PC-9 (cell line): ENCODE data around the gene USP13. TPM values are rescaled to one million over a fixed set of nuclear protein-coding genes. Genes with fewer than 3 reads are reported as not detected.

Experiments used
- BruUV-seq: library from RNA; stranded (reverse); fragments of 400-500 nt; replicated peaks from 2 replicates; lab custom pipeline; 2021; lab: Mats Ljungman, UMichigan
- CTCF ChIA-PET: fragments of 300-600 bp; sonication (Branson Sonifier 250); formaldehyde crosslinking; loops from one replicate; lab custom pipeline; 2022; ENCODE audit warnings: antibody characterized with exemption; lab: Charles Lee
- POLR2A ChIA-PET: fragments of 300-600 bp; sonication (Branson Sonifier 250); formaldehyde crosslinking; loops from one replicate; lab custom pipeline; 2022; ENCODE audit warnings: antibody characterized with exemption; ENCODE audit not compliant: unreplicated experiment; lab: Charles Lee
- DNase-seq, 2 experiments: peaks; one replicate each; pipeline versions ENCODE4 v3.0.0 to v3.0.0-alpha.2; 2015 to 2022; ENCODE audit warnings: mixed read lengths in 1 of 2
- H2AFZ ChIP-seq: fragments of 200-600 bp; sonication (generic); 2 replicates; pipeline ENCODE4 v1.8.1; 2017; ENCODE audit warnings: antibody characterized with exemption
- H3F3A ChIP-seq: fragments of 200-600 bp; sonication (generic); 2 replicates; pipeline ENCODE4 v1.8.1; 2017; ENCODE audit warnings: antibody characterized with exemption, mild to moderate bottlenecking, low read depth; ENCODE audit not compliant: insufficient read depth
- H3K27ac ChIP-seq: fragments of 200-600 bp; sonication (generic); 2 replicates; pipeline ENCODE4 v1.6.1; 2016; ENCODE audit warnings: mixed run types
- H3K27me3 ChIP-seq: fragments of 200-600 bp; sonication (generic); 2 replicates; pipeline ENCODE4 v1.6.1; 2016; ENCODE audit warnings: low read depth, mixed run types; ENCODE audit not compliant: insufficient read depth
- H3K36me3 ChIP-seq: fragments of 200-600 bp; sonication (generic); 2 replicates; pipeline ENCODE4 v1.6.1; 2016; ENCODE audit warnings: low read depth, mixed run types
- H3K4me1 ChIP-seq: fragments of 200-600 bp; sonication (generic); replicated peaks from 2 replicates; pipeline ENCODE4 v1.6.1; 2016; ENCODE audit warnings: mixed run types; ENCODE audit not compliant: insufficient read depth
- H3K4me2 ChIP-seq: fragments of 200-600 bp; sonication (generic); 2 replicates; pipeline ENCODE4 v1.6.1; 2017; ENCODE audit warnings: mixed run types
- H3K4me3 ChIP-seq: fragments of 200-600 bp; sonication (generic); 2 replicates; pipeline ENCODE4 v1.6.1; 2016; ENCODE audit warnings: mixed run types
- H3K79me2 ChIP-seq: fragments of 200-600 bp; sonication (generic); 2 replicates; pipeline ENCODE4 v1.6.1; 2017; ENCODE audit warnings: low read depth, mixed run types
- H3K9me2 ChIP-seq: fragments of 200-600 bp; sonication (generic); 2 replicates; pipeline ENCODE4 v1.8.1; 2017; ENCODE audit warnings: mild to moderate bottlenecking; ENCODE audit not compliant: insufficient read depth
- H3K9me3 ChIP-seq: fragments of 200-600 bp; sonication (generic); 2 replicates; pipeline ENCODE4 v1.8.1; 2016; ENCODE audit warnings: low read depth; ENCODE audit not compliant: insufficient read depth
- H4K20me1 ChIP-seq: fragments of 200-600 bp; sonication (generic); 2 replicates; pipeline ENCODE4 v1.8.1; 2017; ENCODE audit not compliant: insufficient read depth
- CTCF ChIP-seq: fragments of 200-600 bp; sonication (generic); conservative IDR thresholded peaks from 2 replicates; pipeline ENCODE4 v1.6.1; 2017; ENCODE audit warnings: mixed run types, antibody characterized with exemption, mild to moderate bottlenecking, moderate library complexity
- EZH2 ChIP-seq: fragments of 200-600 bp; sonication (generic); IDR thresholded peaks from 2 replicates; pipeline ENCODE4 v1.8.0; 2017; ENCODE audit warnings: antibody characterized with exemption, low read depth
- intact Hi-C: fragments of 100-400 bp; cut with micrococcal nuclease; formaldehyde crosslinking; loops from one replicate; pipeline ENCODE4 v1.10.0; 2022; ENCODE audit not compliant: unreplicated experiment
- total RNA-seq: library from RNA; stranded (reverse); gene quantifications from 2 replicates; pipeline ENCODE4 v1.2.3, GENCODE V29; 2021

Gene USP13
- total RNA-seq, 1 experiment from 2014 or later, result 24.7 TPM

DNA sequence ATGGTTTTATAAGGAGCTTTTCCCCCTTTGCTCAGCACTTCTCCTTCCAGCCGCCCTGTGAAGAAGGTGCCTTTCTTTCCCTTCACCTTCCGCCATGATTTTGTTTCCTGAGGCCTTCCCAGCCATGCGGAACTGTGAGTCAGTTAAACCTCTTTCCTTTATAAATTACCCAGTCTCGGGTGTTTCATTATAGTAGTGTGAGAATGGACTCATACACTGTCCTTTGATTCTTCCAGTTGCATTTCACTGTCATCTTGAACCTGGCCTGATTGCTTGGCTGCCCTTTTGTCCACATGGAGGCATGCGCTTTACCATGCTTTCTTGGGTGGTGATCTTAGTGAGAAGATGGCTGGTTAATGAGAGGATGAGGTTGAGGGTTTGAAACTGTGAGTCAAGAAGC, 23.2 kb downstream of the USP13 start:
- no peak for TF ChIP-seq CTCF
- no peak for TF ChIP-seq EZH2
- no peak overlapping the region for H3K27ac ChIP-seq
- no peaks in the 10 kb centered on the region for H3K9me2 ChIP-seq
- H3K27me3 ChIP-seq, result no peaks in the 10 kb centered on the region
- H3K4me2 ChIP-seq, result no peak overlapping the region
- H3K4me1 ChIP-seq, result peaks cover 35% of the 10 kb centered on the region
- H3K9me3 ChIP-seq, result no peaks in the 10 kb centered on the region
- peaks cover 27% of the 10 kb centered on the region for H3F3A ChIP-seq
- CTCF ChIA-PET, result no interaction called here
- no peak for DNase-seq
- no peaks in the 10 kb centered on the region for H4K20me1 ChIP-seq
- intact Hi-C loops, result no loop called here
- H3K79me2 ChIP-seq, result peaks cover 69% of the 10 kb centered on the region
- POLR2A ChIA-PET, result no interaction called here
- H3K36me3 ChIP-seq, result no peaks in the 10 kb centered on the region; the same call in 1 of the 2 replicates
- no peak overlapping the region for H2AFZ ChIP-seq
- no peak overlapping the region for H3K4me3 ChIP-seq
- BruUV-seq, result no TSS peak

GRCh38 chr3:179677884-179678283, 25.0 kb downstream of the USP13 start:
- no peaks in the 10 kb centered on the region for H4K20me1 ChIP-seq
- ChIA-PET POLR2A (no interaction called here), CTCF (no interaction called here)
- H3K4me3 ChIP-seq, result no peak overlapping the region
- TF ChIP-seq EZH2 (no peak), CTCF (no peak)
- peaks cover 55% of the 10 kb centered on the region for H3K79me2 ChIP-seq
- no peaks in the 10 kb centered on the region for H3K27me3 ChIP-seq
- no TSS peak for BruUV-seq
- intact Hi-C loops, result no loop called here
- H3K36me3 ChIP-seq, result no peaks in the 10 kb centered on the region
- no peak for DNase-seq
- H3F3A ChIP-seq, result peaks cover 12% of the 10 kb centered on the region
- no peaks in the 10 kb centered on the region for H3K9me2 ChIP-seq
- H2AFZ ChIP-seq, result no peak overlapping the region
- H3K27ac ChIP-seq, result no peak overlapping the region
- no peaks in the 10 kb centered on the region for H3K9me3 ChIP-seq
- H3K4me2 ChIP-seq, result no peak overlapping the region
- H3K4me1 ChIP-seq, result peaks cover 17% of the 10 kb centered on the region

DNA sequence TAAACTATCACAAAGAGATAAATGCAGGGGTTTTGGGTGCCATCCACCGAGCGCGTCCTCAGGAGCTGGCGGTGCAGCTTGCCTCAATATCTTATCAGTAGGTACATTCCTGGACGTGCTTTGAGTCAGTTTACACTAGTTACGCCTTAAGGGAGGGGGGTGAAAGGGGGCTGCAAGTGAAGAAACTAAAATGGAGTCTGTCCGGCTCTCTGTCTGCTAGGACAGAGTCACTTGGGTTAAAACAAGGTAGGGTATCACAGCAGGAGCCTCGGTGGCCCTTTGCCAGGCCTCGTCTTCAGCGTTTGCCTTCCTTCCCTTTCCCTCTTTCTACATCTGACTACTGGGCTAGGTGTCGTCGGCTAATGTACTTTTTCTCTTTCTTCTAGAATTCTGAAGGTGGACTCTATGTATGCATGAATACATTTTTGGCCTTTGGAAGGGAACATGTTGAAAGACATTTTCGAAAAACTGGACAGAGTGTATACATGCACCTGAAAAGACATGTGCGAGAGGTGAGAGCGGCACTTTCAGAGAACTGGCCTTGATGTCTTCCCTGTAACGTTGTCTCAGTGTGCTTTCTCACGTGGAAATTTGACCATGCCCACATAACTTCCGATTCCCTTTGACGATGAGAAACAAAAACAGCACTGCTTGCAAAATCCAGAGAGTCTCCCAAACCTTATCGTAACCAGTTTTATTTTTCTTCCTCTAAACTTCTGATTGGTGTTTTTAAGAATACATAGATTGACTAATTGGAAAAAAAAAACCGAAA, 28.8 kb downstream of the USP13 start:
- POLR2A ChIA-PET, result no interaction called here
- H3K27ac ChIP-seq, result no peak overlapping the region

More for the DNA sequence above, 28.8 kb downstream of the USP13 start:
- Histone ChIP-seq H4K20me1 (no peaks in the 10 kb centered on the region), H2AFZ (no peak overlapping the region), H3K36me3 (no peaks in the 10 kb centered on the region), H3K4me3 (no peak overlapping the region), H3K4me1 (no peaks in the 10 kb centered on the region), H3K9me3 (no peaks in the 10 kb centered on the region), H3K4me2 (no peak overlapping the region), H3K9me2 (no peaks in the 10 kb centered on the region), H3K27me3 (no peaks in the 10 kb centered on the region), H3K79me2 (peaks cover 23% of the 10 kb centered on the region), H3F3A (no peaks in the 10 kb centered on the region)
- BruUV-seq, result no TSS peak
- intact Hi-C loops, result no loop called here
- DNase-seq, result no peak
- CTCF ChIA-PET, result no interaction called here
- TF ChIP-seq CTCF, result no peak
- TF ChIP-seq EZH2, result no peak
